ENCODE data around the gene TXNL4A.

Gene TXNL4A

DNA sequence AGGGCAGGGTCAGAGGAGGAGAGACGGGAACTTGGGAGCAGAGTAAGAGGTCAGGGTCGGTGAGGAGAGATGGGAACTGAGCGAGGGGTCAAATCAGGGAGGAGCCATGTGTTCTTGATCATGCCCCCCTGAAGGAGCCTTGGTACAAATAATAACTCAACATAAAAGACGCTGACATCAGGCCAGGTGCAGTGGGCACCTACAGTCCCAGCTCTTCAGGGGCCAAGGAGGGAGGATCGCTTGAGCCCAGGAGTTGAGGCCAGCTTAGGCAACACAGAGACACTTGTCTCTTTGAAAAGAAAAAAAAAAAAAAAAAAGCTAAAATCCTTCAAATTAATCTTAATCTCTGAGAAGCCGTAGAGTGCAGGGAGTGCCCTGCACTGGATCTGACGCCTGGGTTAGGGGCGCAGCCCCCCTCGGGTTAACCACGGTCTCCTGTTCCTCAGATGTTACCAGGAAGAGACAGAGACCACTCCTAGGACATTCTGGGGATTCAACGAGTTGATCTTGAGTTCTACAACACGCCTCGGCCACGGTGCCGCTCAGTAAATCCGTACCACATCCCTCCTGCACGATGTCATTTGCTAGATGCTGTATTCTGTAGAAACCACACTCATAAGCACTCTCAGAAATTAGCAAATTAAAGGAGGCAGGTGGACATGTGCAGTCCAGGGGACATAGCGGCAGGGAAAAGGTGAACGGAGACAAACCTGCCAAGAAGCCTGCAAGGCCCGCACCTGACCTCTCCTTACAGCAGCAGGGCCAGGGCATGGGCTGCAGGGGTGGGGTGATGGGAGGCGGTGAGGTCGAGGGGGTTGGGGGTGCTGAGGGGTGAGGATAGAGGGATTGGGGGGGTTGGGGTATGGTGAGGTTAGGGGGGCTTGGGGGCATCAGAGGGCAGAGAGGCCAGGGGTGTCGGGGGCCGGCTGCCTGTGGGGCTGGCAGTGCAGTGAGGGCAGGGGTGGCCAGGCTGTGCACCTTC, 66.1 kb downstream of the TXNL4A start:
- Histone ChIP-seq H3K9me2 (replicated peaks; ENCODE audit: insufficient read depth, low read length) (no peaks in the 10 kb centered on the region), H3K27ac (ENCODE audit: low read depth, low read length) (no peak overlapping the region), H3K27me3 (ENCODE audit: low read length) (no peaks in the 10 kb centered on the region), H3K79me2 (ENCODE audit: insufficient read depth, low read length) (no peaks in the 10 kb centered on the region), H3K9me3 (ENCODE audit: insufficient read depth, low read length) (no peaks in the 10 kb centered on the region), H4K20me1 (ENCODE audit: low read depth, low read length) (no peaks in the 10 kb centered on the region), H3K4me2 (ENCODE audit: low read depth, low read length, poor library complexity, severe bottlenecking) (no peak overlapping the region), H3K9ac (ENCODE audit: low read length) (no peak overlapping the region), H3K36me3 (ENCODE audit: low read length) (no peaks in the 10 kb centered on the region), H2AFZ (ENCODE audit: low read depth, low read length, severe bottlenecking) (no peak overlapping the region), H3F3A (ENCODE audit: insufficient read depth) (no peaks in the 10 kb centered on the region; the same call in 1 of the 2 replicates), H3K4me3 (ENCODE audit: insufficient read depth, low read length, poor library complexity, severe bottlenecking) (no peak overlapping the region)
- TF ChIP-seq CTCF (IDR thresholded peaks at IDR 0.05; ENCODE audit: insufficient read depth, low read length, poor library complexity, severe bottlenecking): no peak
- TF ChIP-seq EZH2phosphoT487 (conservative IDR thresholded peaks at IDR 0.05; ENCODE audit: low read length): no peak

Data from SU-DHL-6 (cell line).